ENCODE results near the gene CARMIL3. TPM values are rescaled to one million over a fixed set of nuclear protein-coding genes. Genes with fewer than 3 reads are reported as not detected.

Gene CARMIL3
- total RNA-seq, 1 experiment from 2014 or later = not detected

DNA sequence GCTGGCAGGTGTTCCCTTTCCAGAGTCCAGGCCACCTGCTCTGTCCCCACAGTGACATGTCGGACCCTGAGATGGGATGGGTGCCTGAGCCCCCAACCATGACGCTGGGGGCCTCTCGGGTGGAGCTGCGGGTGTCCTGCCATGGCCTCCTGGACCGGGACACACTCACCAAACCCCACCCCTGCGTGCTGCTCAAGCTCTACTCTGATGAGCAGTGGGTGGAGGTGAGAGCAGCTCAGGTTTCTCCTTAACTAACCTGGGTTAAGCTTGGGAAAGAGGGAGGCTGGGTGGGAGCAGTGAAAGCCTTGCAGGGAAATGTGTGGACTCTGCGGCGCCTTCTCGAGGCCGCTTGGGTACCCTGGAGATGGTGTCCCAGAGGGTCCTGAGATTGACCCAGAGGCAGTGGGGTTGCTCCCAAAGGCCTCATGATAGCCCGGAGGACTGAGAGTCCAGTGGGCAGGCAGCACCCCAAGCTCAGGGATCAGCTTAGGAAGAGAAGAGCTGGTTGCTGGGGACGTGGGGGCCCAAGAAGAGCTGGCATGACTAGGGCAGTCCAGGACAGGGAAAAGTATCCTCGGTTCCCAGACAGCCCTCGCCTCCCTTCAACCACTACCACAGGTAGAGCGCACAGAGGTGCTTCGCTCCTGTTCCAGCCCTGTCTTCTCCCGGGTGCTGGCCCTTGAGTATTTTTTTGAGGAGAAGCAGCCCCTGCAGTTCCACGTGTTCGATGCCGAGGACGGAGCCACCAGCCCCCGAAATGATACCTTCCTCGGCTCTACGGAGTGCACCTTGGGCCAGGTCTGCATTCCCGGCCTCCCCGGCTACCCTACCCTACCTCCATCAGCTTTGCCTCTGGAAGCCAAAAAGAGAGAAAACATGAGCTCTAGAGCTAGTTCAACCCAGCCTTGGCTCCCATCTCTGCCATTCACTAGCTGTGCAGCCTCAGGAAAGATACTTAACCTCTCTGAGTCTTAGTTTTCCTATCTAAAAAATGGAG lies 21.4 kb downstream of the CARMIL3 start:
- no peaks in the 10 kb centered on the region for H3K9me3 ChIP-seq (ENCODE audit: low read length)
- H3K36me3 ChIP-seq (ENCODE audit: low read depth, low read length) = no peaks in the 10 kb centered on the region
- BruUV-seq (replicated peaks) = no TSS peak
- H3K9ac ChIP-seq (ENCODE audit: low read length) = no peak overlapping the region
- DNase-seq (no peak), ATAC-seq (no peak)
- no peak for TF ChIP-seq EZH2 (IDR thresholded peaks at IDR 0.05; ENCODE audit: low read length, unreplicated experiment)
- no peak for TF ChIP-seq EZH2phosphoT487 (IDR thresholded peaks at IDR 0.05; ENCODE audit: borderline replicate concordance, low read length)
- TF ChIP-seq, protein P1, sequence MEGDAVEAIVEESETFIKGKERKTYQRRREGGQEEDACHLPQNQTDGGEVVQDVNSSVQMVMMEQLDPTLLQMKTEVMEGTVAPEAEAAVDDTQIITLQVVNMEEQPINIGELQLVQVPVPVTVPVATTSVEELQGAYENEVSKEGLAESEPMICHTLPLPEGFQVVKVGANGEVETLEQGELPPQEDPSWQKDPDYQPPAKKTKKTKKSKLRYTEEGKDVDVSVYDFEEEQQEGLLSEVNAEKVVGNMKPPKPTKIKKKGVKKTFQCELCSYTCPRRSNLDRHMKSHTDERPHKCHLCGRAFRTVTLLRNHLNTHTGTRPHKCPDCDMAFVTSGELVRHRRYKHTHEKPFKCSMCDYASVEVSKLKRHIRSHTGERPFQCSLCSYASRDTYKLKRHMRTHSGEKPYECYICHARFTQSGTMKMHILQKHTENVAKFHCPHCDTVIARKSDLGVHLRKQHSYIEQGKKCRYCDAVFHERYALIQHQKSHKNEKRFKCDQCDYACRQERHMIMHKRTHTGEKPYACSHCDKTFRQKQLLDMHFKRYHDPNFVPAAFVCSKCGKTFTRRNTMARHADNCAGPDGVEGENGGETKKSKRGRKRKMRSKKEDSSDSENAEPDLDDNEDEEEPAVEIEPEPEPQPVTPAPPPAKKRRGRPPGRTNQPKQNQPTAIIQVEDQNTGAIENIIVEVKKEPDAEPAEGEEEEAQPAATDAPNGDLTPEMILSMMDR (conservative IDR thresholded peaks at IDR 0.05; ENCODE audit: low read depth, low read length) = no peak
- H3K4me1 ChIP-seq (ENCODE audit: insufficient read depth, low read length) = no peaks in the 10 kb centered on the region
- no peaks in the 10 kb centered on the region for H3K9me2 ChIP-seq (replicated peaks; ENCODE audit: low read length)
- ChIA-PET POLR2A (ENCODE audit: unreplicated experiment) (no interaction called here), CTCF (interaction anchor here (0.5 kb wide), 1 partner anchor 867 kb away, joined by 4 read pairs; no protein-coding TSS in a partner anchor)
- intact Hi-C loops (cut with micrococcal nuclease) = no loop called here
- H3K27ac ChIP-seq (ENCODE audit: low read length) = no peak overlapping the region
- no peak overlapping the region for H2AFZ ChIP-seq (ENCODE audit: low read length)
- H3F3A ChIP-seq (ENCODE audit: low read length, unreplicated experiment) = no peaks in the 10 kb centered on the region
- H3K4me3 ChIP-seq (ENCODE audit: low read length) = no peak overlapping the region
- H3K4me2 ChIP-seq (ENCODE audit: low read length) = no peak overlapping the region
- peaks cover 14% of the 10 kb centered on the region; the same call in 1 of the 2 replicates for H3K27me3 ChIP-seq (ENCODE audit: low read length)
- H4K20me1 ChIP-seq (ENCODE audit: low read length) = no peaks in the 10 kb centered on the region
- no peaks in the 10 kb centered on the region for H3K79me2 ChIP-seq (ENCODE audit: low read length)

GRCh38 chr14:24074625-24075484 lies 23.0 kb downstream of the CARMIL3 start:
- TF ChIP-seq EZH2phosphoT487 (IDR thresholded peaks at IDR 0.05; ENCODE audit: borderline replicate concordance, low read length) (no peak), EZH2 (IDR thresholded peaks at IDR 0.05; ENCODE audit: low read length, unreplicated experiment) (no peak)
- TF ChIP-seq, protein P1 (conservative IDR thresholded peaks at IDR 0.05; ENCODE audit: low read depth, low read length) = no peak
- ChIA-PET POLR2A (ENCODE audit: unreplicated experiment) (no interaction called here), CTCF (no interaction called here)
- no peak overlapping the region for H2AFZ ChIP-seq (ENCODE audit: low read length)
- H3K4me1 ChIP-seq (ENCODE audit: insufficient read depth, low read length) = no peaks in the 10 kb centered on the region
- BruUV-seq (replicated peaks) = no TSS peak
- intact Hi-C loops (cut with micrococcal nuclease) = no loop called here
- H4K20me1 ChIP-seq (ENCODE audit: low read length) = no peaks in the 10 kb centered on the region
- no peak overlapping the region for H3K4me2 ChIP-seq (ENCODE audit: low read length)
- no peaks in the 10 kb centered on the region for H3K9me2 ChIP-seq (replicated peaks; ENCODE audit: low read length)
- ATAC-seq (no peak), DNase-seq (no peak)
- H3K79me2 ChIP-seq (ENCODE audit: low read length) = no peaks in the 10 kb centered on the region
- H3K36me3 ChIP-seq (ENCODE audit: low read depth, low read length) = no peaks in the 10 kb centered on the region
- no peaks in the 10 kb centered on the region for H3F3A ChIP-seq (ENCODE audit: low read length, unreplicated experiment)
- no peak overlapping the region for H3K9ac ChIP-seq (ENCODE audit: low read length)
- no peak overlapping the region for H3K4me3 ChIP-seq (ENCODE audit: low read length)
- 0 out of 2 replicates have a peak, but pooled peaks cover 5% of the 10 kb centered on the region for H3K27me3 ChIP-seq (ENCODE audit: low read length)
- H3K9me3 ChIP-seq (ENCODE audit: low read length) = no peaks in the 10 kb centered on the region
- no peak overlapping the region for H3K27ac ChIP-seq (ENCODE audit: low read length)
